H9 (cell line): Measurements from ENCODE around the gene ZNF236. TPM values are rescaled to one million over a fixed set of nuclear protein-coding genes. Genes with fewer than 3 reads are reported as not detected.

Experiments
- DNase-seq: peaks from one replicate; pipeline ENCODE4 v3.0.0-alpha.2; 2017
- H2AFZ ChIP-seq: one replicate; pipeline ENCODE4 v1.6.1; 2013; ENCODE audit warnings: mild to moderate bottlenecking, low read length, control low read depth, moderate library complexity
- H2AK5ac ChIP-seq: 2 replicates; pipeline ENCODE4 v1.6.1; 2013; ENCODE audit warnings: low read length, control low read depth, mixed read lengths; ENCODE audit not compliant: insufficient read length
- H2BK120ac ChIP-seq: one replicate; pipeline ENCODE4 v1.6.1; 2013; ENCODE audit warnings: low read depth, mild to moderate bottlenecking, low read length, control low read depth, inconsistent platforms; ENCODE audit not compliant: poor library complexity, severe bottlenecking
- H2BK12ac ChIP-seq: 2 replicates; pipeline ENCODE4 v1.6.1; 2013; ENCODE audit warnings: low read length, control low read depth, mixed read lengths, low read depth; ENCODE audit not compliant: insufficient read length
- H2BK15ac ChIP-seq: 2 replicates; pipeline ENCODE4 v1.6.1; 2013; ENCODE audit warnings: low read depth, low read length, control low read depth
- H2BK20ac ChIP-seq: one replicate; pipeline ENCODE4 v1.6.1; 2013; ENCODE audit warnings: low read depth, mild to moderate bottlenecking, low read length, control low read depth, inconsistent platforms; ENCODE audit not compliant: poor library complexity, severe bottlenecking
- H2BK5ac ChIP-seq: 2 replicates; pipeline ENCODE4 v1.6.1; 2013; ENCODE audit warnings: low read length, control low read depth, mixed read lengths; ENCODE audit not compliant: insufficient read length
- H3K14ac ChIP-seq: 2 replicates; pipeline ENCODE4 v1.6.1; 2013; ENCODE audit warnings: low read length, control low read depth; ENCODE audit not compliant: insufficient read depth
- H3K18ac ChIP-seq: 2 replicates; pipeline ENCODE4 v1.6.1; 2013; ENCODE audit warnings: low read depth, mild to moderate bottlenecking, mixed read lengths, low read length, control low read depth; ENCODE audit not compliant: insufficient read length
- H3K23ac ChIP-seq: 2 replicates; pipeline ENCODE4 v1.6.1; 2013; ENCODE audit warnings: low read length, control low read depth, mixed read lengths, low read depth; ENCODE audit not compliant: insufficient read length
- H3K23me2 ChIP-seq: 2 replicates; pipeline ENCODE4 v1.6.1; 2013; ENCODE audit warnings: low read depth, mild to moderate bottlenecking, mixed read lengths, low read length, control low read depth; ENCODE audit not compliant: insufficient read length, poor library complexity, severe bottlenecking
- H3K27ac ChIP-seq: 2 replicates; pipeline ENCODE4 v1.5.1; 2013; ENCODE audit warnings: low read length, control low read depth, mixed read lengths, low read depth; ENCODE audit not compliant: insufficient read length
- H3K27me3 ChIP-seq: 2 replicates; pipeline ENCODE4 v1.6.1; 2013; ENCODE audit warnings: low read length, control low read depth, inconsistent platforms; ENCODE audit not compliant: insufficient read depth
- H3K4ac ChIP-seq: 2 replicates; pipeline ENCODE4 v1.6.1; 2013; ENCODE audit warnings: low read depth, mild to moderate bottlenecking, control low read depth, inconsistent platforms, low read length, moderate library complexity
- H3K4me1 ChIP-seq: 2 replicates; pipeline ENCODE4 v1.6.1; 2013; ENCODE audit warnings: low read length, control low read depth, inconsistent platforms; ENCODE audit not compliant: insufficient read depth
- H3K4me2 ChIP-seq: 2 replicates; pipeline ENCODE4 v1.6.1; 2013; ENCODE audit warnings: low read length, control low read depth, mixed read lengths; ENCODE audit not compliant: insufficient read length, insufficient read depth
- H3K56ac ChIP-seq: 2 replicates; pipeline ENCODE4 v1.6.1; 2013; ENCODE audit warnings: low read depth, mild to moderate bottlenecking, mixed read lengths, low read length, control low read depth; ENCODE audit not compliant: insufficient read length
- H3K79me1 ChIP-seq: 2 replicates; pipeline ENCODE4 v1.6.1; 2013; ENCODE audit warnings: low read depth, mild to moderate bottlenecking, moderate library complexity, low read length, control low read depth, inconsistent platforms; ENCODE audit not compliant: insufficient read depth, poor library complexity, severe bottlenecking
- H3K79me2 ChIP-seq: 2 replicates; pipeline ENCODE4 v1.6.1; 2013; ENCODE audit warnings: low read length, control low read depth, inconsistent platforms; ENCODE audit not compliant: insufficient read depth
- H3K9ac ChIP-seq: 2 replicates; pipeline ENCODE4 v1.6.1; 2013; ENCODE audit warnings: low read length, control low read depth, mixed read lengths; ENCODE audit not compliant: insufficient read length; ENCODE audit errors: extremely low read depth
- H3K9me3 ChIP-seq: one replicate; pipeline ENCODE4 v1.6.1; 2013; ENCODE audit warnings: low read depth, low read length, inconsistent platforms; ENCODE audit not compliant: control insufficient read depth
- H3T11ph ChIP-seq: one replicate; pipeline ENCODE4 v1.6.1; 2013; ENCODE audit warnings: mild to moderate bottlenecking, low read length, control low read depth, inconsistent platforms
- H4K20me1 ChIP-seq: one replicate; pipeline ENCODE4 v1.6.1; 2013; ENCODE audit not compliant: control insufficient read depth, insufficient read length, insufficient read depth
- H4K5ac ChIP-seq: 2 replicates; pipeline ENCODE4 v1.6.1; 2013; ENCODE audit warnings: low read depth, mild to moderate bottlenecking, mixed read lengths, low read length, control low read depth; ENCODE audit not compliant: insufficient read length
- H4K8ac ChIP-seq: replicated peaks from 2 replicates; pipeline ENCODE4 v1.6.1; 2013; ENCODE audit warnings: low read length, control low read depth, mixed read lengths, low read depth; ENCODE audit not compliant: insufficient read length
- H4K91ac ChIP-seq: 2 replicates; pipeline ENCODE4 v1.6.1; 2013; ENCODE audit warnings: low read depth, mild to moderate bottlenecking, moderate library complexity, mixed read lengths, low read length, control low read depth; ENCODE audit not compliant: insufficient read length
- H3K27ac Mint-ChIP-seq, 3 experiments: 2 replicates in 2 of 3; 3 replicates in 1 of 3; pipeline ENCODE4 v1.8.0; 2020 to 2021; ENCODE audit warnings: mixed read lengths in 3 of 3, mild to moderate bottlenecking in 1 of 3, moderate library complexity in 1 of 3
- H3K27me3 Mint-ChIP-seq: 2 replicates; pipeline ENCODE4 v1.8.0; 2021; ENCODE audit warnings: low read depth, mild to moderate bottlenecking, moderate library complexity, mixed read lengths
- H3K36me3 Mint-ChIP-seq, 3 experiments: 2 replicates in 2 of 3; 3 replicates in 1 of 3; pipeline ENCODE4 v1.8.0; 2020 to 2021; ENCODE audit warnings: low read depth in 3 of 3, mixed read lengths in 3 of 3; ENCODE audit not compliant: insufficient read depth in 1 of 3
- H3K4me1 Mint-ChIP-seq, 2 experiments: 2 replicates each; pipeline ENCODE4 v1.8.0; 2020; ENCODE audit warnings: mixed read lengths in 2 of 2
- H3K4me3 Mint-ChIP-seq, 2 experiments: 2 replicates in 1 of 2; 3 replicates in 1 of 2; pipeline ENCODE4 v1.8.0; 2020 to 2021; ENCODE audit warnings: mild to moderate bottlenecking in 2 of 2, mixed read lengths in 2 of 2, moderate library complexity in 1 of 2
- H3K9me3 Mint-ChIP-seq, 2 experiments: 2 replicates in 1 of 2; 3 replicates in 1 of 2; pipeline ENCODE4 v1.8.0; 2020; ENCODE audit warnings: mild to moderate bottlenecking in 2 of 2, mixed read lengths in 2 of 2, moderate library complexity in 1 of 2
- WGBS: extraction: QIAGEN DNeasy Blood & Tissue Kit; methylation state at CpG from one replicate; pipeline ENCODE4 v1.1.7; 2013; ENCODE audit warnings: missing lambda C conversion rate, low lambda C conversion rate, mixed read lengths; ENCODE audit not compliant: insufficient read length; ENCODE audit errors: extremely low coverage; 5-methylcytosine and 5-hydroxymethylcytosine counted together
- total RNA-seq: library from RNA; stranded (reverse); gene quantifications from 2 replicates; pipeline ENCODE4 v1.2.1, GENCODE V29; 2021
- TF ChIP-seq, protein P1 (sequence below): fragments of 200-600 bp; sonication (generic); conservative IDR thresholded peaks from 3 replicates; pipeline ENCODE4 v1.8.0; 2021; ENCODE audit warnings: antibody characterized with exemption, mild to moderate bottlenecking

Gene ZNF236
- total RNA-seq, 1 experiment from 2014 or later: 16.0 TPM

DNA sequence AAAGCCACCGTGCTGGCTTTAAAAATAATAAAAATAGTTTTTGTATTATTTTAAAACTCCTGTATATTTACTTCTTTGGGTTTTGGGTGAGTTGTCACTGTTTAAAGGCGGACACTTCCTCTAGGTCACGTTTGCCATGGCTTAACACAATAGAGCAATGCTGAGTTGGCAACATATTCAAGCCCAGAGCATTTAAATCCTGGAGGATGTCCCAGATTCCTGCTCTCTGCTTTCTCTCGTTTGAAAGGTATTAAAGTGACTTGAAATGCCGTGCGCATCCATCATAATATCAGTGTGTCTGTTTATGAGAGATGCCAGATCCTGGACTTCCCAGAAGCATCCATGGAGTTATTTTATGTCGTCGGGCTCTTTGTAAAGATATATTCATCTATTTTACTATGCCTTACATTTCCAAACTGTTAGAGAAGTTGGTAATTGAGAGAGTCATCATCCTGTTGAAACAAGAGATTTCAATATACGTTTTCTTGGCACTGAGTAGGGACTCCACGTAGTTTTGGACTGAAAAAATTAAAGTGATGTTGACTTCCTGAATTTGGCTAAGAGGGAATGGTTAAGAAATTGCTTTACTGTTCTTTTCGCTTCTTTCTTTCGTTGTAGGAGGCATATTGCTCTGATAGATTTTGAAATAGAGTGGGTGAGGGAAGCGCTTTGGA, 150.6 kb downstream of the ZNF236 start:
- no peak overlapping the region for H3K23ac ChIP-seq
- H4K8ac ChIP-seq: no peak overlapping the region
- no peak overlapping the region for H3K56ac ChIP-seq
- H2BK12ac ChIP-seq: no peak overlapping the region
- Mint-ChIP-seq H3K4me1 (peaks cover 38 to 46% of the 10 kb centered on the region in 2 experiments), H3K27ac (no peak overlapping the region), H3K27me3 (no peaks in the 10 kb centered on the region), H3K9me3 (peaks cover 0 to 3% of the 10 kb centered on the region in 2 experiments; a peak in 1 of 5 replicates), H3K36me3 (peaks cover 2 to 4% (median 3%) of the 10 kb centered on the region in 3 experiments; a peak in 4 of 7 replicates), H3K4me3 (no peak overlapping the region)
- H2BK20ac ChIP-seq: no peak overlapping the region
- no peaks in the 10 kb centered on the region for H3K79me1 ChIP-seq
- H2BK120ac ChIP-seq: no peak overlapping the region
- H4K5ac ChIP-seq: no peak overlapping the region
- H3K27me3 ChIP-seq: no peaks in the 10 kb centered on the region
- DNase-seq: no peak
- no peak overlapping the region for H3K27ac ChIP-seq
- H2BK15ac ChIP-seq: no peak overlapping the region
- no peak overlapping the region for H3K18ac ChIP-seq
- no peak overlapping the region for H3K14ac ChIP-seq
- no peak overlapping the region for H2AFZ ChIP-seq
- no peaks in the 10 kb centered on the region for H4K20me1 ChIP-seq
- no peak overlapping the region for H3K9ac ChIP-seq
- no peak overlapping the region for H2AK5ac ChIP-seq
- no peak overlapping the region for H3K4me2 ChIP-seq
- no peaks in the 10 kb centered on the region for H3K9me3 ChIP-seq
- H4K91ac ChIP-seq: no peak overlapping the region
- H3K23me2 ChIP-seq: no peaks in the 10 kb centered on the region
- no peaks in the 10 kb centered on the region for H3K79me2 ChIP-seq
- no peak overlapping the region for H2BK5ac ChIP-seq
- no CpG with 5 or more reads among the region's 13 CpGs for WGBS
- no peak overlapping the region for H3T11ph ChIP-seq
- TF ChIP-seq, protein P1, sequence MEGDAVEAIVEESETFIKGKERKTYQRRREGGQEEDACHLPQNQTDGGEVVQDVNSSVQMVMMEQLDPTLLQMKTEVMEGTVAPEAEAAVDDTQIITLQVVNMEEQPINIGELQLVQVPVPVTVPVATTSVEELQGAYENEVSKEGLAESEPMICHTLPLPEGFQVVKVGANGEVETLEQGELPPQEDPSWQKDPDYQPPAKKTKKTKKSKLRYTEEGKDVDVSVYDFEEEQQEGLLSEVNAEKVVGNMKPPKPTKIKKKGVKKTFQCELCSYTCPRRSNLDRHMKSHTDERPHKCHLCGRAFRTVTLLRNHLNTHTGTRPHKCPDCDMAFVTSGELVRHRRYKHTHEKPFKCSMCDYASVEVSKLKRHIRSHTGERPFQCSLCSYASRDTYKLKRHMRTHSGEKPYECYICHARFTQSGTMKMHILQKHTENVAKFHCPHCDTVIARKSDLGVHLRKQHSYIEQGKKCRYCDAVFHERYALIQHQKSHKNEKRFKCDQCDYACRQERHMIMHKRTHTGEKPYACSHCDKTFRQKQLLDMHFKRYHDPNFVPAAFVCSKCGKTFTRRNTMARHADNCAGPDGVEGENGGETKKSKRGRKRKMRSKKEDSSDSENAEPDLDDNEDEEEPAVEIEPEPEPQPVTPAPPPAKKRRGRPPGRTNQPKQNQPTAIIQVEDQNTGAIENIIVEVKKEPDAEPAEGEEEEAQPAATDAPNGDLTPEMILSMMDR: no peak
- peaks cover 4% of the 10 kb centered on the region for H3K4me1 ChIP-seq
- no peak overlapping the region for H3K4ac ChIP-seq
